Osteocyte (in vitro differentiated cells): Measurements from ENCODE around the gene YBEY. TPM values are rescaled to one million over a fixed set of nuclear protein-coding genes. Genes with fewer than 3 reads are reported as not detected.

Experiments used
- DNase-seq: peaks from one replicate; pipeline ENCODE4 v3.0.0; 2021; ENCODE audit warnings: mixed read lengths; ENCODE audit not compliant: unreplicated experiment; ENCODE audit errors: extremely low spot score
- H3K27ac Mint-ChIP-seq: one replicate; pipeline ENCODE4 v1.8.0; 2021; ENCODE audit warnings: mild to moderate bottlenecking, mixed read lengths; ENCODE audit not compliant: unreplicated experiment
- H3K27me3 Mint-ChIP-seq: one replicate; pipeline ENCODE4 v1.8.0; 2021; ENCODE audit warnings: mixed read lengths; ENCODE audit not compliant: unreplicated experiment
- H3K36me3 Mint-ChIP-seq: one replicate; pipeline ENCODE4 v1.8.0; 2021; ENCODE audit warnings: mixed read lengths; ENCODE audit not compliant: unreplicated experiment
- H3K4me1 Mint-ChIP-seq: one replicate; pipeline ENCODE4 v1.8.0; 2021; ENCODE audit warnings: mixed read lengths; ENCODE audit not compliant: unreplicated experiment
- H3K4me3 Mint-ChIP-seq: one replicate; pipeline ENCODE4 v1.8.0; 2021; ENCODE audit warnings: mild to moderate bottlenecking, moderate library complexity, mixed read lengths; ENCODE audit not compliant: unreplicated experiment
- H3K9me3 Mint-ChIP-seq: one replicate; pipeline ENCODE4 v1.8.0; 2021; ENCODE audit warnings: mixed read lengths; ENCODE audit not compliant: unreplicated experiment
- total RNA-seq: library from RNA; stranded (reverse); gene quantifications from 2 replicates; pipeline ENCODE4 v1.2.1, GENCODE V29; 2021
- TF ChIP-seq, protein P1 (sequence below): fragments of 200-600 bp; sonication (generic); IDR thresholded peaks from 2 replicates; pipeline ENCODE4 v1.5.0; 2021; ENCODE audit warnings: antibody characterized with exemption, mild to moderate bottlenecking, moderate library complexity

The YBEY gene
- total RNA-seq, 1 donor from 2014 or later, result 17.9 TPM

- Mint-ChIP-seq H3K27me3 (no peaks in the 10 kb centered on the region), H3K36me3 (peaks cover 54% of the 10 kb centered on the region), H3K27ac (no peak overlapping the region), H3K9me3 (no peaks in the 10 kb centered on the region), H3K4me1 (no peaks in the 10 kb centered on the region), H3K4me3 (no peak overlapping the region)
- TF ChIP-seq, protein P1, sequence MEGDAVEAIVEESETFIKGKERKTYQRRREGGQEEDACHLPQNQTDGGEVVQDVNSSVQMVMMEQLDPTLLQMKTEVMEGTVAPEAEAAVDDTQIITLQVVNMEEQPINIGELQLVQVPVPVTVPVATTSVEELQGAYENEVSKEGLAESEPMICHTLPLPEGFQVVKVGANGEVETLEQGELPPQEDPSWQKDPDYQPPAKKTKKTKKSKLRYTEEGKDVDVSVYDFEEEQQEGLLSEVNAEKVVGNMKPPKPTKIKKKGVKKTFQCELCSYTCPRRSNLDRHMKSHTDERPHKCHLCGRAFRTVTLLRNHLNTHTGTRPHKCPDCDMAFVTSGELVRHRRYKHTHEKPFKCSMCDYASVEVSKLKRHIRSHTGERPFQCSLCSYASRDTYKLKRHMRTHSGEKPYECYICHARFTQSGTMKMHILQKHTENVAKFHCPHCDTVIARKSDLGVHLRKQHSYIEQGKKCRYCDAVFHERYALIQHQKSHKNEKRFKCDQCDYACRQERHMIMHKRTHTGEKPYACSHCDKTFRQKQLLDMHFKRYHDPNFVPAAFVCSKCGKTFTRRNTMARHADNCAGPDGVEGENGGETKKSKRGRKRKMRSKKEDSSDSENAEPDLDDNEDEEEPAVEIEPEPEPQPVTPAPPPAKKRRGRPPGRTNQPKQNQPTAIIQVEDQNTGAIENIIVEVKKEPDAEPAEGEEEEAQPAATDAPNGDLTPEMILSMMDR, result no peak
- DNase-seq, result no peak
These were observed 37.7 kb upstream of the YBEY start for GRCh38 chr21:46248422-46248782.

DNA sequence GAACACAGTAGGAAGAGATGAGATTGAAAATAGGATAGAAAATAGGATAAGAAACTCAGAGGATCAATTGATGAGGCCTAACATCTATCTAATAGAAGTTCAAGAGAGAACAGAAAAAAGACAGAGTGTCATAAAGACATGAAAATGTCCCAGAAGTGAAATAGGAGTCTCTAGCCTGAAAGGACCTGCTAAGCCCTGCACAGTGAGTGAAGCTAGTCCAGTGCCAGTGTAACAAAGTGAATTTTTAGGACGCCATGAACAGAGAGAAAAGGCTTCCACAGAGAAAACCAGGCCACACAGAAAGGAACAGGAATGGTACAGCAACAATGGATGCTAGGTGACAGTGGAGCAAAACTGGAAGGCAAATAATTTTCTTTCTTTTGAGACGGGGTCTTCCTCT is 37.3 kb upstream of the YBEY start:
- no peaks in the 10 kb centered on the region for H3K27me3 Mint-ChIP-seq
- no peak overlapping the region for H3K27ac Mint-ChIP-seq
- peaks cover 57% of the 10 kb centered on the region for H3K36me3 Mint-ChIP-seq
- DNase-seq, result no peak
- H3K4me1 Mint-ChIP-seq, result no peaks in the 10 kb centered on the region
- TF ChIP-seq, protein P1, result no peak
- no peaks in the 10 kb centered on the region for H3K9me3 Mint-ChIP-seq
- H3K4me3 Mint-ChIP-seq, result no peak overlapping the region

- H3K4me1 Mint-ChIP-seq, result no peaks in the 10 kb centered on the region
- no peak overlapping the region for H3K27ac Mint-ChIP-seq
- no peaks in the 10 kb centered on the region for H3K27me3 Mint-ChIP-seq
- TF ChIP-seq, protein P1, result no peak
- no peak for DNase-seq
- H3K36me3 Mint-ChIP-seq, result peaks cover 67% of the 10 kb centered on the region
- H3K9me3 Mint-ChIP-seq, result no peaks in the 10 kb centered on the region
- H3K4me3 Mint-ChIP-seq, result no peak overlapping the region
These were observed 35.9 kb upstream of the YBEY start for GRCh38 chr21:46250146-46250725.

DNA sequence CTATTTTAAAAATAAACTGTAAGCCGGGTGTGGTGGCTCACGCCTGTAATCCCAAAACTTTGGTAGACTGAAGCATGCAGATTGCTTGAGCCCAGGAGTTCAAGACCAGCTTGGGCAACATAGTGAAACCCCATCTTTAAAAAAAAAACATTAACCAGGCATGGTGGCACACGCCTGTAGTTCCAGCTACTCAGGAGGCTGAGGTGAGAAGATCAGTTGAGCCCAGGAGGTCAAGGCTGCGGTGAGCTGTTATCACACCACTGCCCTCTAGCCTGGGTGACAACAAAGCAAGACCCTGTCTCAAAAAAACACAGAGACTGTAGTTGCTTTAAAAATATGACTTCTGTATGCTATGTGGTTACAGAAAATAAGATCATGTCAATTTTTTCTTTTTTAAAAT is 33.3 kb upstream of the YBEY start:
- no peaks in the 10 kb centered on the region for H3K9me3 Mint-ChIP-seq
- no peaks in the 10 kb centered on the region for H3K4me1 Mint-ChIP-seq
- H3K27me3 Mint-ChIP-seq, result no peaks in the 10 kb centered on the region
- H3K4me3 Mint-ChIP-seq, result no peak overlapping the region
- no peak overlapping the region for H3K27ac Mint-ChIP-seq
- TF ChIP-seq, protein P1, result no peak
- DNase-seq, result no peak
- peaks cover 66% of the 10 kb centered on the region for H3K36me3 Mint-ChIP-seq

- Mint-ChIP-seq H3K36me3 (peaks cover 70% of the 10 kb centered on the region), H3K4me3 (no peak overlapping the region), H3K4me1 (no peaks in the 10 kb centered on the region), H3K27me3 (no peaks in the 10 kb centered on the region), H3K9me3 (no peaks in the 10 kb centered on the region), H3K27ac (no peak overlapping the region)
- TF ChIP-seq, protein P1, result no peak
- no peak for DNase-seq
These were observed 32.5 kb upstream of the YBEY start for GRCh38 chr21:46253610-46254124.
